Astrocyte (in vitro differentiated cells and primary cell): ENCODE data around the gene MTMR4. TPM values are rescaled to one million over a fixed set of nuclear protein-coding genes. Genes with fewer than 3 reads are reported as not detected.

Experiments used
- DNase-seq: peaks from one replicate; pipeline ENCODE4 v3.0.0-alpha.2; 2010; ENCODE audit warnings: low read depth
- FAIRE-seq: peaks from 2 replicates; lab custom pipeline; 2011; peaks lifted over from hg19 to GRCh38; lab: Jason Lieb, UNC
- H2AFZ ChIP-seq: 2 replicates; pipeline ENCODE4 v1.6.0; 2012; ENCODE audit warnings: low read depth, low read length, inconsistent platforms
- H3K27ac ChIP-seq: 2 replicates; pipeline ENCODE4 v1.5.1; 2011; ENCODE audit warnings: low read depth, low read length, inconsistent platforms
- H3K27me3 ChIP-seq: 2 replicates; pipeline ENCODE4 v1.6.0; 2011; ENCODE audit warnings: low read length, inconsistent platforms; ENCODE audit not compliant: insufficient read depth
- H3K36me3 ChIP-seq: 2 replicates; pipeline ENCODE4 v1.5.1; 2011; ENCODE audit warnings: low read length, inconsistent platforms; ENCODE audit not compliant: insufficient read depth
- H3K4me1 ChIP-seq: 2 replicates; pipeline ENCODE4 v1.5.1; 2011; ENCODE audit warnings: low read length, inconsistent platforms; ENCODE audit not compliant: insufficient read depth
- H3K4me2 ChIP-seq: 2 replicates; pipeline ENCODE4 v1.6.0; 2012; ENCODE audit warnings: low read length, inconsistent platforms
- H3K4me3 ChIP-seq: 2 replicates; pipeline ENCODE4 v1.5.1; 2011; ENCODE audit warnings: low read depth, mild to moderate bottlenecking, low read length, inconsistent platforms; ENCODE audit not compliant: insufficient read depth
- H3K79me2 ChIP-seq: 2 replicates; pipeline ENCODE4 v1.6.0; 2012; ENCODE audit warnings: mild to moderate bottlenecking, low read length, inconsistent platforms; ENCODE audit not compliant: insufficient read depth
- H3K9ac ChIP-seq: 2 replicates; pipeline ENCODE4 v1.6.0; 2012; ENCODE audit warnings: mild to moderate bottlenecking, low read length, inconsistent platforms
- H3K9me3 ChIP-seq: 2 replicates; pipeline ENCODE4 v1.5.1; 2012; ENCODE audit warnings: low read depth, mild to moderate bottlenecking, low read length, inconsistent platforms; ENCODE audit not compliant: insufficient read depth
- H4K20me1 ChIP-seq: 2 replicates; pipeline ENCODE4 v1.6.0; 2012; ENCODE audit warnings: low read length, inconsistent platforms; ENCODE audit not compliant: insufficient read depth
- H3K27ac Mint-ChIP-seq: one replicate; pipeline ENCODE4 v1.8.0; 2021; ENCODE audit warnings: mild to moderate bottlenecking, mixed read lengths; ENCODE audit not compliant: unreplicated experiment
- H3K27me3 Mint-ChIP-seq: one replicate; pipeline ENCODE4 v1.8.0; 2021; ENCODE audit warnings: low read depth, mixed read lengths; ENCODE audit not compliant: unreplicated experiment
- H3K36me3 Mint-ChIP-seq: one replicate; pipeline ENCODE4 v1.8.0; 2021; ENCODE audit warnings: low read depth, mixed read lengths; ENCODE audit not compliant: unreplicated experiment
- H3K4me1 Mint-ChIP-seq: one replicate; pipeline ENCODE4 v1.8.0; 2021; ENCODE audit warnings: low read depth, mixed read lengths; ENCODE audit not compliant: unreplicated experiment
- H3K4me3 Mint-ChIP-seq: one replicate; pipeline ENCODE4 v1.8.0; 2021; ENCODE audit warnings: mild to moderate bottlenecking, moderate library complexity, mixed read lengths; ENCODE audit not compliant: unreplicated experiment
- H3K9me3 Mint-ChIP-seq: one replicate; pipeline ENCODE4 v1.8.0; 2021; ENCODE audit warnings: mild to moderate bottlenecking, mixed read lengths; ENCODE audit not compliant: unreplicated experiment
- EZH2 ChIP-seq: IDR thresholded peaks from 2 replicates; pipeline ENCODE4 v1.6.1; 2012; ENCODE audit warnings: mild to moderate bottlenecking, low read length, inconsistent platforms; ENCODE audit not compliant: insufficient read depth
- total RNA-seq: library from RNA; stranded (reverse); gene quantifications from 2 replicates; pipeline ENCODE4 v1.2.1, GENCODE V29; 2021
- TF ChIP-seq, protein P1 (sequence below): IDR thresholded peaks from 2 replicates; pipeline ENCODE4 v1.5.1; 2011; ENCODE audit warnings: low read depth, mild to moderate bottlenecking, inconsistent platforms, low read length, moderate library complexity; ENCODE audit not compliant: insufficient read depth

MTMR4 gene
- total RNA-seq, 1 donor from 2014 or later, result 17.6 TPM

- H3K9ac ChIP-seq, result no peak overlapping the region
- H3K36me3 ChIP-seq, result no peaks in the 10 kb centered on the region
- H2AFZ ChIP-seq, result no peak overlapping the region
- Mint-ChIP-seq H3K4me1 (no peaks in the 10 kb centered on the region), H3K36me3 (no peaks in the 10 kb centered on the region), H3K9me3 (no peaks in the 10 kb centered on the region), H3K27me3 (peaks cover 2% of the 10 kb centered on the region), H3K27ac (no peak overlapping the region), H3K4me3 (no peak overlapping the region)
- no peaks in the 10 kb centered on the region for H3K9me3 ChIP-seq
- no peak for DNase-seq
- FAIRE-seq, result no peak
- H3K4me3 ChIP-seq, result no peak overlapping the region
- H4K20me1 ChIP-seq, result no peaks in the 10 kb centered on the region
- H3K4me1 ChIP-seq, result no peaks in the 10 kb centered on the region
- H3K27me3 ChIP-seq, result no peaks in the 10 kb centered on the region
- no peak overlapping the region for H3K4me2 ChIP-seq
- H3K79me2 ChIP-seq, result no peaks in the 10 kb centered on the region
- H3K27ac ChIP-seq, result no peak overlapping the region
- TF ChIP-seq EZH2, result no peak
- TF ChIP-seq, protein P1, sequence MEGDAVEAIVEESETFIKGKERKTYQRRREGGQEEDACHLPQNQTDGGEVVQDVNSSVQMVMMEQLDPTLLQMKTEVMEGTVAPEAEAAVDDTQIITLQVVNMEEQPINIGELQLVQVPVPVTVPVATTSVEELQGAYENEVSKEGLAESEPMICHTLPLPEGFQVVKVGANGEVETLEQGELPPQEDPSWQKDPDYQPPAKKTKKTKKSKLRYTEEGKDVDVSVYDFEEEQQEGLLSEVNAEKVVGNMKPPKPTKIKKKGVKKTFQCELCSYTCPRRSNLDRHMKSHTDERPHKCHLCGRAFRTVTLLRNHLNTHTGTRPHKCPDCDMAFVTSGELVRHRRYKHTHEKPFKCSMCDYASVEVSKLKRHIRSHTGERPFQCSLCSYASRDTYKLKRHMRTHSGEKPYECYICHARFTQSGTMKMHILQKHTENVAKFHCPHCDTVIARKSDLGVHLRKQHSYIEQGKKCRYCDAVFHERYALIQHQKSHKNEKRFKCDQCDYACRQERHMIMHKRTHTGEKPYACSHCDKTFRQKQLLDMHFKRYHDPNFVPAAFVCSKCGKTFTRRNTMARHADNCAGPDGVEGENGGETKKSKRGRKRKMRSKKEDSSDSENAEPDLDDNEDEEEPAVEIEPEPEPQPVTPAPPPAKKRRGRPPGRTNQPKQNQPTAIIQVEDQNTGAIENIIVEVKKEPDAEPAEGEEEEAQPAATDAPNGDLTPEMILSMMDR, result no peak
These were observed 37.6 kb downstream of the MTMR4 start for GRCh38 chr17:58476812-58477211.

GRCh38 chr17:58475985-58476384 lies 38.5 kb downstream of the MTMR4 start:
- Histone ChIP-seq H3K27ac (no peak overlapping the region), H3K4me1 (no peaks in the 10 kb centered on the region), H4K20me1 (no peaks in the 10 kb centered on the region), H3K4me3 (no peak overlapping the region), H3K79me2 (no peaks in the 10 kb centered on the region), H3K4me2 (no peak overlapping the region), H2AFZ (no peak overlapping the region), H3K27me3 (no peaks in the 10 kb centered on the region), H3K9ac (no peak overlapping the region), H3K9me3 (no peaks in the 10 kb centered on the region), H3K36me3 (no peaks in the 10 kb centered on the region)
- FAIRE-seq, result no peak
- Mint-ChIP-seq H3K27ac (no peak overlapping the region), H3K4me1 (no peaks in the 10 kb centered on the region), H3K36me3 (no peaks in the 10 kb centered on the region), H3K4me3 (no peak overlapping the region), H3K27me3 (peaks cover 2% of the 10 kb centered on the region), H3K9me3 (no peaks in the 10 kb centered on the region)
- no peak for TF ChIP-seq EZH2
- TF ChIP-seq, protein P1, result no peak
- DNase-seq, result no peak

DNA sequence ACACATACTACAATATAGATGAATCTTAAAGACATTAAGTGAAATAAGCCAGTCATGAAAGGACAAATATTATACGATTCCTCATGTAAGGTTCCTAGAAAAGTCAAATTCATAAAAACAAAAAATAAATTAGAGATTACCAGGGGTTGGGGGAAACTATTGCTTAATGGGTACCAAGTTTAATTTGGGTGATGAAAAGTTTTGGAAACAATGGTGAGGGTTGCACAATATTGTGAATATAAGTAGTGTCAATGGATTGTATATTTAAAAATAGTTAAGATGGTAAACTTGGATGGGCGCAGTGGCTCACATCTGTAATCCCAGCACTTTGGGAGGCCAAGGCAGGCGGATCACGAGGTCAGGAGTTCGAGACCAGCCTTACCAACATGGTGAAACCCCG lies 44.1 kb downstream of the MTMR4 start:
- H3K9me3 Mint-ChIP-seq, result no peaks in the 10 kb centered on the region

More for the DNA sequence above, 44.1 kb downstream of the MTMR4 start:
- Mint-ChIP-seq H3K4me3 (no peak overlapping the region), H3K36me3 (no peaks in the 10 kb centered on the region), H3K27me3 (peaks cover 5% of the 10 kb centered on the region), H3K27ac (no peak overlapping the region), H3K4me1 (no peaks in the 10 kb centered on the region)
- Histone ChIP-seq H3K4me1 (no peaks in the 10 kb centered on the region), H3K4me3 (no peak overlapping the region), H4K20me1 (no peaks in the 10 kb centered on the region), H3K36me3 (no peaks in the 10 kb centered on the region), H3K27ac (no peak overlapping the region), H3K9me3 (no peaks in the 10 kb centered on the region), H3K4me2 (no peak overlapping the region), H3K9ac (no peak overlapping the region), H3K79me2 (no peaks in the 10 kb centered on the region), H2AFZ (no peak overlapping the region), H3K27me3 (peaks cover 7% of the 10 kb centered on the region)
- no peak for DNase-seq
- TF ChIP-seq, protein P1, result no peak
- TF ChIP-seq EZH2, result no peak
- no peak for FAIRE-seq
